GM12873 (cell line): ENCODE data around the gene ERC2.

ENCODE experiments used
- TF ChIP-seq, protein P1 (sequence below): IDR thresholded peaks from 2 replicates; pipeline ENCODE4 v1.5.1; 2012; ENCODE audit warnings: low read depth, mild to moderate bottlenecking, moderate library complexity, low read length, control low read depth; ENCODE audit not compliant: insufficient read depth; ENCODE audit errors: missing control alignments

The ERC2 gene

GRCh38 chr3:55471522-55472280 is 996.6 kb downstream of the ERC2 start:
- TF ChIP-seq, protein P1, sequence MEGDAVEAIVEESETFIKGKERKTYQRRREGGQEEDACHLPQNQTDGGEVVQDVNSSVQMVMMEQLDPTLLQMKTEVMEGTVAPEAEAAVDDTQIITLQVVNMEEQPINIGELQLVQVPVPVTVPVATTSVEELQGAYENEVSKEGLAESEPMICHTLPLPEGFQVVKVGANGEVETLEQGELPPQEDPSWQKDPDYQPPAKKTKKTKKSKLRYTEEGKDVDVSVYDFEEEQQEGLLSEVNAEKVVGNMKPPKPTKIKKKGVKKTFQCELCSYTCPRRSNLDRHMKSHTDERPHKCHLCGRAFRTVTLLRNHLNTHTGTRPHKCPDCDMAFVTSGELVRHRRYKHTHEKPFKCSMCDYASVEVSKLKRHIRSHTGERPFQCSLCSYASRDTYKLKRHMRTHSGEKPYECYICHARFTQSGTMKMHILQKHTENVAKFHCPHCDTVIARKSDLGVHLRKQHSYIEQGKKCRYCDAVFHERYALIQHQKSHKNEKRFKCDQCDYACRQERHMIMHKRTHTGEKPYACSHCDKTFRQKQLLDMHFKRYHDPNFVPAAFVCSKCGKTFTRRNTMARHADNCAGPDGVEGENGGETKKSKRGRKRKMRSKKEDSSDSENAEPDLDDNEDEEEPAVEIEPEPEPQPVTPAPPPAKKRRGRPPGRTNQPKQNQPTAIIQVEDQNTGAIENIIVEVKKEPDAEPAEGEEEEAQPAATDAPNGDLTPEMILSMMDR = no peak

- TF ChIP-seq, protein P1 = no peak
Observed at GRCh38 chr3:55471084-55471483, 997.2 kb downstream of the ERC2 start.

GRCh38 chr3:55469957-55470526 is 998.2 kb downstream of the ERC2 start:
- TF ChIP-seq, protein P1 = no peak

DNA sequence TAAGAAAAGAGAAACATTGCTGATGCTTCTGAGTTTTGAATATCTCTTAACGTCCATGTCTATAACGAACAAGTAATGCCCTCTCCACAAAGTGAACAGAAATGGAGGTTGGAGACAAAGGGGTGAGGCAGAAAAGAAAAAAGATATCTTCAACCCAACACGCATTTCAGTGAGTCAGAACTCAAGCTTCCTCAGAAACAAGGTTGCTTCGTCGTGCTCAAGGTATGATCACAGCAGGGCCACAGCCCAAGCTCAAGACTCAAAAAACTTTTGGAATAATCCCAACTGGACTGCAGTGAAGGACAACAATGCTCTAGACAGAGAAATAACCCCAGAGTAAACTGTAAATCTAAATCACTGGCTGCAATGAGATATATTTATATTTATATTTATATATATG is 1000.0 kb downstream of the ERC2 start:
- TF ChIP-seq, protein P1 = no peak

DNA sequence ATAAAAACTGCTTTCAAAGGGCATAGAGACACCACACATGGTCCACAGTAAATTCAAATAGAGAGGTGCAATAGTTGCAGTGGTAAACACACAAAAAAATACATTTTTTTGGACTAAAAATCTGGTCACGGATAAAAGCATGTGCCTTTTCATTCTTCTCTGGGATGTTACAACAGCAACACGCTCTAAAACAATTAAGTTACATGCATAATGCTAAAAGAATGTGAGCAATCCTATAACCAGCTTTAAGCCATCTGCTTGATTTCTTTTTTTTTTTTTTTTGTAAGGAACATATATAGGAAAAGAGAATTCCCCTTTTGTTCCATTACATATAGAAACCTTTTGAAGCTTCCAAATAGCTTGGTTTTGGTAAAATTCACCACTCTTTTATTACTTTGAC is 1001.2 kb downstream of the ERC2 start:
- TF ChIP-seq, protein P1 = no peak

DNA sequence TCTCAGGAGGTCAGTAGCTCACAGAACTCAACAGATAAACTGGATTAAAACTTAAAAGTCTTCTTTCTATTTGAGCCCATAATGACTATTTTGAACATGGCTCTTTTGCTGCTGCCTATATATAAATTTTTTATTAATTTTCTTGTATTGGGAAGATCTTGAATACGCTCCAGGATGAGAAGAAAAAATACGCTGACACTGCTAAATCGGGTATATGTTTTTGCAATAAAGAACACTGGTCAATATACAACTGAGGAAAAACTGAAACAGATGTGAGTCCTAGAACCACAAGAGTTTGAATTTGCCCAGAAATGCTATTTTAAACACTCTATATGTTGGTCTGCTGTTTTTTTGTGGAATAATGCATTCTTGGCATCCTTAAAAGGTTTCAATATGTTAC is 1001.7 kb downstream of the ERC2 start:
- TF ChIP-seq, protein P1 = no peak

GRCh38 chr3:55461896-55462295 is 1006.4 kb downstream of the ERC2 start:
- TF ChIP-seq, protein P1 = no peak
